Non-pigmented ciliary epithelial cell (primary cell): ENCODE data around the gene KIAA0232.
A peak's percentile ranks its signal among the peaks of the same experiment; 100 is the strongest.

Experiments used
- DNase-seq: peaks from one replicate; pipeline ENCODE4 v3.0.0-alpha.2; 2010; ENCODE audit warnings: low read depth

The KIAA0232 gene

DNA sequence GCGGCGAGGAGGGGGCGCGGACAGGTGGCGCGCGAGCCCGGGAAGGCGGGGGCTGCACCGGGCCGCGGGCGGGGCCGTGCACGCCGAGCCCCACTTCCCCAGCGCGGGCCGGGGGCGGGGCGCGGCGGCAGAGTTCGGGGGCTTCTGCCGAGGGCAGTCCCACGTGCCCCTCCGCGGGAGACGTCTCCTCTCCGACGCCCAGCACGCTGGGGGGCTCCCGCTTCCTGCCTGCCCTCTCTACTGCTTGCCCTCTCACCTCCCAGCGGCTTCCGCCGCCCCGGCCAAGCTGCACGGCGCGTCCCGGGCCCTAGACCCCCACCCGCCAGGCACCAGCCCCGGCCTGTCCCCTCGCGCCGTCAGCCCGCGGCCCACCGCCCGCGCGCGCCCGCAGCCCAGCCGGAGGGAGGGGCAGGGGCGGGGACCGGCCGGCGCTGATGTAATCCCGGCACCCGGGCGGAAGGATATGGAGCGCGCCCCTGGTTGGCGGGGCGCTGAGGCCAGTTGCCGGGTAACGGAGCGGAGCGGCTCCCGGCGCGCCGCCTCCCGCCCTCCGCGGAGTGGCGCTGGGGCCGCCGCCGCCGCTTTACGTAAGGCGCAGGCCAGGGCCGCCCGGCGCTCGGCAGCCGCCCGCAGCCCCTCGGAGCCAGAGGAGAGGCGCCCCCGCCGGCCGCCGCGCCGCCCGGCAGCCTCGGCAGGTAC is at the start of gene KIAA0232:
Gene KIAA0232 (plus strand): TSS at position 581 of the 699 bp plus-strand sequence. CDS start 41,727 bp downstream, outside the sequence.
- peak; percentile 60 for DNase-seq

- DNase-seq: no peak
Measured at GRCh38 chr4:6733358-6734164, 49.0 kb upstream of the KIAA0232 start.

GRCh38 chr4:6734165-6734786 is 48.3 kb upstream of the KIAA0232 start:
- no peak for DNase-seq

DNA sequence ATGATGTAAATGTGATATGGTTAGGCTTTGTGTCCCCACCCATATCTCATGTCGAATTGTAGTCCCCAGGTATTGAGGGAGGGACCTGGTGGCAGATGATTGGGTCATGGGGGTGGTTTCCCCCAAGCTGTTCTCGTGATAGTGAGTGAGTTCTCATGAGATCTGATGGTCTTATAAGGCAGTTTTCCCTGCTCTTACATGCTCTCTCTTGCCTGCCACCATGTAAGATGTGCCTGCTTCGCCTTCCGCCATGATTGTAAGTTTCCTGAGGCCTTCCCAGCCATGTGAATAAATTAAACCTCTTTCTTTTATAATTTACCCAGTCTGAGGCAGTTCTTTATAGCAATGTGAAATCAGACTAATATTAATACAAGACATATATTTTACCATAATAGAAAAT is 42.6 kb upstream of the KIAA0232 start:
- no peak for DNase-seq

- DNase-seq: no peak
Measured at GRCh38 chr4:6740347-6740746, 42.2 kb upstream of the KIAA0232 start.

GRCh38 chr4:6742507-6742906 is 40.0 kb upstream of the KIAA0232 start:
- DNase-seq: no peak

DNA sequence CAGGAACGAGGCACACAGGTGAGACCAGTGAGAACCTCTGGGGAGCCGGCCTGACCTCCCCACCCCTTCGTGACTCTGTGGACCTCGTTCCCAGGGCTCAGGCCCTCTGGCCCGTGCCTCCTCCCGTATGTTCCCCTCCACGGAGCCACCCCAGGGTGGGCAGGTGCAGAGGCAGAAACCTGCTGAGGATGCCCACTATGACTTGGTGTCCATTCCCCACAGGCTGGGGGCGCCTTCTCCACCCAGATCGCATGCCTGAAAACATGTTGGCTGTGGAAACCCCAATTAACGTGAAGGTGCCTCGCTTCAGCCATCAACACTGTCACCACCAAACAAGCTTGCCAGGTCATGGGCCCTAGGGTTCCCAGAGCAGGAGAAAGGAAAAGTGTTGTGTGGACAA is 39.5 kb upstream of the KIAA0232 start:
- DNase-seq: no peak

- DNase-seq: no peak
Measured at GRCh38 chr4:6746721-6747293, 35.7 kb upstream of the KIAA0232 start.

- no peak for DNase-seq
Measured at GRCh38 chr4:6747294-6748051, 35.1 kb upstream of the KIAA0232 start.

DNA sequence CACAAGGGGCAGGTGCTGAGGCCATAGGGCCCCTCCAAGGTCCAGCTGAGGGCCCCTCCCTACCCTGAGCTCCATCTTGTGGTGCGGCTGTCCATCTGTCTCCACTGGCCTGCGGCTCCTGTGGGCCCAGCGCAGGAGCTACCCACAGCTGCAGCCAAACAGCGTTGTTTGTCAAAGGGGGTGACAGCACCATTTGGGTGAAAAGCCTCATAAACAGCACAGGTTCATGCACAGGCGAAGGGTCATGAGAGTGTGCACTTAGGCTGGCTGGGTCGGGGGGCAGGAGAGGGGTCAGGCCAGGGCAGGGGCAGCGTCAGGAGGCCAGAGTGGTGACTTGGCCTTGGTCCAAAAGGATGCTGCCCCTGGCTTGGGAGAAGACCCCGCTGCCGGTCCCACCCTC is 34.2 kb upstream of the KIAA0232 start:
- no peak for DNase-seq

DNA sequence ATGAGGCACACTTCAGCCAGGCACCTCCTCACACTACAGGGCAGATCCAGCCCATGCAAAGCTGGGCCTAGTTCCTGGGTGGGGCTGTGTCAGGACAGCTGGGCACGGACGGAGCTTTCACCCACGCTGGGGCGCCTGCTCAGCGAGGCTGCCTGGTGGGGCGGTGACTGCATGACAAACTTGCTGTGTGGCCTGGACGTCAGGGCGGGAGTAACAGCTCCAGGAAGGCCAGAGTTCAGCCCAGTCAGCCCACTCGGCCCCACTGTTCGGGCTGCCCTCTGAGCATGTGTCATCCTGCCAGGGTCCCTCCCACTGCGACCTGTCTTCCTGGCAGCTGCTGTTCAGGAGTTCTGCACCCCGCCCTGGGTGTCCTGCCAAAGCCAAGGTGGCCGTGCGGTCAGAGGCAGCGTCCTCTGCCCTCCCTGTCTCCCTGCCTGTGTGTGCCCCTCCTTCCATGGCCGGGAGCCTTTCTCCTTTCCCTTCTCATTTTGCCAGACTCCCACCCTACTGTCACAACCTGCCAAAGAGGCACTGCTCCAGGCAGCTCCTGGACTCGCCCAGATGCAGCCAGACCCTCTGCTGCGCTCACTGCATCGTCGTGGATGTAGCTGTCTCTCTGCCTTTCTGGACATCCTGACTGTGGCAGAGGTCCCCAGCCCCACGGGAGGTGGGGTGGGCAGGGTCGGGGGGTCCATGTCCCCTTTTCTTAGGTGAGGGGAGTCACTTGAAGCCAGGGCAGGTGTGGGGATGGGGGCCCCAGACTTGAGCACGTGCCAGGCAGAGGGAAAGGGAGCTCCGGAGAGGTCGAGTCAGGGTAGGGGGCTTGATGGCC is 33.0 kb upstream of the KIAA0232 start:
- DNase-seq: no peak

DNA sequence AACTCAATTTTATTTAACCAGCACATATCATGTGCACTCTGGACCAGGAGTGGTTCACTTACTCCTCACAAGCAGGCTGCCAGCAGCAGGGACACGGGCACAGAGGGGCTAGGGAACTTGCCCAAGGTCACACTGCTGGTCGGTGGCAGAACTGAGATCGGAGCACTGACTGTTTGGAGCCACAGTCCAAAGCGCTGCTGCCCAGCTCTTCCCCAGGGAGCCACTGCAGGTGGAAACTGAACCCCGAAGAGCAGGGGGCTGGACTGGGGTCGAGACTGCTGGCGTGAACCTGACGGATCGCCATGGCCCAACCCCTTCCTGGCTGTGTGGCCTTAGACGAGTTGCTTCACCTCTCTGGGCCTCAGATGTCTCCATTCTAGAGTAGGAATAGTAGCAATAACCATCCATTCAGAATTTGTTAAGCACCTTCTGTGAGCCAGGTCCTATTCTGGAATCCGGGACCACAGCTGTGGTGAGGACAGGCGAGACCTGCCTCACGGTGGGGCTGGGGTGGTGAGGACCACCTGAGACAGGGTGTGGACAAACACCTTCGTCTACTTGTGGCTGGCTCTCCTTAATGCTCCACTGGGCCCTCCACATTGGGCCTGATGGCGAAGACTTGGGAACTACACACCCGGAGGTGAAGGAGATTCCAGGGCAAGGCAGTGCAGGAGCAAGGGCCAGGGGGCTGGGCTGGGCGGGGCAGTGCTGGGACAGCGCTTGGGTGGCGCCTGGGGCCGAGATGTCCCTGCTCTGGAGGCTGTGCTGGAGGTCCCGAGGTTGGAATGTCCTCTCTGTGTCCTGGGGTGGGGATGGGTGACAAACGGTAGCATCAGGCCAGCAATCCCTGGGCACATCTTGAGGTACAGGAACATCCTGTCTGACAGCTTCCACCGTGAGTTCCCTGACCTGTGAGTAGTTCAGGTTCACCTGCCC is 32.0 kb upstream of the KIAA0232 start:
- DNase-seq: no peak

DNA sequence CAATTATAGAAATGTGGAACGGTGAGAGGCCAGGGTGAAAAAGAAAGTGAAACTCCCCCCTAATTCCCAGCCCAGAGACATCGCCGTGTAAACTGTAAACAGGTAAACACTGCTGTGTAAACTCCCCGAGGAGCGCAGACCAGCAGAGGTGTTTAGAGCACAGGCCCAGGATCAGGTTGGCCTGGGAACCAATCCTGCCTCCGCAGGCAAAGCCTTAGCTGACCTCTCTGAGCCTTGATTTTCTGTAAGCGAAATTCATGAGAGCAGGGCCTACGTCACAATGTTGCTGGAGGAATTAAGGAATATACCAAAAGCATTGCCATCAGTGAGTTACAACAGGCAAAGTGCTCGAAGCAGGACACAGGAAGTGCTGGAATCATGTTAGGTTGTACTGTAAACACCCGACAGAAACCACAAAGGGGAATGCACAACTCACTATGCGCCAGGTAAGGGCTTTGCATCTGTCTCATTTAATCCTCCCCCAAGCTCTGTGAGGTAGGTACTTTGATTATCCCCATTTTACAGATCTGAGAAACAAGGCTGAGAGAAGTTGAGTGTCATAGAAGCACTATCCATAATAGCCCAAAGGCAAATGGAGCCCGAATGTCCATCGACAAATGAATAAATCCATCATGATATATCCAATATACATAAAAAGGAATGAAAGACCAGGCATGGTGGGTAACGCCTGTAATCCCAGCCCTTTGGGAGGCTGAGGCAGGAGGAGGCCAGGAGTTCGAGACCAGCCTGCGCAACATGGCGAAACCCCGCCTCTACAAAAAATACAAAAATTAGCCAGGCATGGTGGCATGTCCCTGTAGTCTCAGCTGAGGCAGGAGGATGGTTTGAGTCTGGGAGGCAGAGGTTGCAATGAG is 30.7 kb upstream of the KIAA0232 start:
- no peak for DNase-seq

GRCh38 chr4:6752486-6752829 is 30.1 kb upstream of the KIAA0232 start:
- no peak for DNase-seq

- DNase-seq: no peak
Measured at GRCh38 chr4:6753103-6753560, 29.4 kb upstream of the KIAA0232 start.

DNA sequence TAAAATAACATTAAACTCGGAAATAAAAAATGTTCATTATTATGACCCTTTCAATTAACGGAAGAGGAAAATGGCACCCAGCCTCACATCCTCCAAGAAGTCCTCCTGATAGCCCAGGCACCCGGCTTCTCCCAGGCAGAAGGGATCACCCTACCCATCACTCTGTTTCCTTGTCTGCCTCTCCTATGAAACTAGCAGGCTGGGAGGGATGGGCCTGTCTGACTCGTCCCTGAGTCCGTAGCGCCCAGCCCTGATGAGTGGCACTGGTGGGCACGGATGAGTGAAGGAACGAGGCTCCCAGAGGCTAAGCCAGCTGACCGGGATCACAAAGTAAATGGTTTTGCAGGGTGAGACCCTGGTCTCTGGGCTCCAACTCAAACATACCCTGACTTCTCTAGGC is 28.6 kb upstream of the KIAA0232 start:
- no peak for DNase-seq

GRCh38 chr4:6754481-6755087 is 27.9 kb upstream of the KIAA0232 start:
- no peak for DNase-seq

GRCh38 chr4:6755088-6755753 is 27.3 kb upstream of the KIAA0232 start:
- DNase-seq: no peak
